SHP77 (cell line): ENCODE data around the gene ZIC4.

Source experiments
- DNase-seq, 2 experiments: peaks; one replicate each; lab custom pipeline; 2025; lab: John Stamatoyannopoulos, UW

ZIC4 gene

GRCh38 chr3:147369661-147370123, 36.7 kb downstream of the ZIC4 start:
- no peak for DNase-seq

GRCh38 chr3:147369231-147369630, 37.1 kb downstream of the ZIC4 start:
- no peak for DNase-seq

GRCh38 chr3:147368561-147369221, 37.7 kb downstream of the ZIC4 start:
- peak in 1 of 2 experiments; percentile 14 for DNase-seq

GRCh38 chr3:147368151-147368550, 38.2 kb downstream of the ZIC4 start:
- no peak for DNase-seq

GRCh38 chr3:147367676-147368075, 38.7 kb downstream of the ZIC4 start:
- no peak for DNase-seq

GRCh38 chr3:147365196-147366115, 40.9 kb downstream of the ZIC4 start:
- DNase-seq, result no peak

GRCh38 chr3:147364771-147365170, 41.6 kb downstream of the ZIC4 start:
- no peak for DNase-seq

- DNase-seq, result peak; percentile 1 to 3
These were observed 44.6 kb downstream of the ZIC4 start for GRCh38 chr3:147361454-147362420.

GRCh38 chr3:147360646-147361453, 45.5 kb downstream of the ZIC4 start:
- DNase-seq, result no peak

- DNase-seq, result no peak
These were observed 46.3 kb downstream of the ZIC4 start for GRCh38 chr3:147360051-147360439.

GRCh38 chr3:147359177-147360050, 46.9 kb downstream of the ZIC4 start:
- DNase-seq, result no peak

- DNase-seq, result no peak
These were observed 48.0 kb downstream of the ZIC4 start for GRCh38 chr3:147358144-147358992.

- DNase-seq, result no peak
These were observed 49.1 kb downstream of the ZIC4 start for GRCh38 chr3:147356909-147357900.

- DNase-seq, result no peak
These were observed 50.0 kb downstream of the ZIC4 start for GRCh38 chr3:147356145-147356908.

- no peak for DNase-seq
These were observed 50.6 kb downstream of the ZIC4 start for GRCh38 chr3:147355753-147356090.

GRCh38 chr3:147355084-147355752, 51.1 kb downstream of the ZIC4 start:
- DNase-seq, result no peak

GRCh38 chr3:147354623-147355022, 51.7 kb downstream of the ZIC4 start:
- no peak for DNase-seq
